NCI-H146 (cell line): ENCODE data around the gene IQGAP2.
"Not testable (repeated sequence)": the region's sequence is repeated elsewhere in the genome, so short reads cannot be mapped to it uniquely, and the experiment has no call there.

Source experiments
- DNase-seq: peaks from one replicate; lab custom pipeline; 2025; lab: John Stamatoyannopoulos, UW

The IQGAP2 gene

GRCh38 chr5:76718381-76718832 is 315.3 kb downstream of the IQGAP2 start:
- no peak for DNase-seq

GRCh38 chr5:76718880-76719279 is 315.8 kb downstream of the IQGAP2 start:
- DNase-seq: no peak

- no peak for DNase-seq
These were observed 318.0 kb downstream of the IQGAP2 start for GRCh38 chr5:76720988-76721569.

- DNase-seq: no peak
These were observed 320.2 kb downstream of the IQGAP2 start for GRCh38 chr5:76723266-76723665.

- no peak for DNase-seq
These were observed 320.8 kb downstream of the IQGAP2 start for GRCh38 chr5:76723906-76724305.

- no peak for DNase-seq
These were observed 321.8 kb downstream of the IQGAP2 start for GRCh38 chr5:76724871-76725270.

GRCh38 chr5:76728965-76729364 is 325.9 kb downstream of the IQGAP2 start:
- no peak for DNase-seq

GRCh38 chr5:76729373-76730290 is 326.5 kb downstream of the IQGAP2 start:
- no peak for DNase-seq

GRCh38 chr5:76732405-76733048 is 329.4 kb downstream of the IQGAP2 start:
- no peak for DNase-seq

GRCh38 chr5:76733049-76733417 is 329.9 kb downstream of the IQGAP2 start:
- no peak for DNase-seq

GRCh38 chr5:76735762-76736545 is 332.9 kb downstream of the IQGAP2 start:
- no peak for DNase-seq

- DNase-seq: no peak
These were observed 333.8 kb downstream of the IQGAP2 start for GRCh38 chr5:76736679-76737556.

- DNase-seq: no peak
These were observed 334.8 kb downstream of the IQGAP2 start for GRCh38 chr5:76737846-76738245.

- DNase-seq: not testable (repeated sequence)
These were observed 338.4 kb downstream of the IQGAP2 start for GRCh38 chr5:76741506-76741905.

- no peak for DNase-seq
These were observed 339.5 kb downstream of the IQGAP2 start for GRCh38 chr5:76742583-76742982.

- DNase-seq: no peak
These were observed 341.5 kb downstream of the IQGAP2 start for GRCh38 chr5:76744632-76745031.

GRCh38 chr5:76745670-76746069 is 342.6 kb downstream of the IQGAP2 start:
- no peak for DNase-seq

GRCh38 chr5:76746677-76747076 is 343.6 kb downstream of the IQGAP2 start:
- DNase-seq: no peak

- no peak for DNase-seq
These were observed 344.6 kb downstream of the IQGAP2 start for GRCh38 chr5:76747706-76748105.

GRCh38 chr5:76751291-76751690 is 348.2 kb downstream of the IQGAP2 start:
- DNase-seq: no peak

GRCh38 chr5:76754668-76755078 is 351.6 kb downstream of the IQGAP2 start:
- no peak for DNase-seq
